NB4 (cell line): Measurements from ENCODE around the gene TRABD2B.

ENCODE experiments used
- MAX ChIP-seq: IDR thresholded peaks from 2 replicates; pipeline ENCODE4 v1.6.1; 2011; ENCODE audit warnings: low read depth, low read length
- MYC ChIP-seq: IDR thresholded peaks from 2 replicates; pipeline ENCODE4 v1.6.1; 2011; ENCODE audit warnings: low read depth, low read length
- POLR2A ChIP-seq: IDR thresholded peaks from 2 replicates; pipeline ENCODE4 v1.6.1; 2011; ENCODE audit warnings: mild to moderate bottlenecking; ENCODE audit not compliant: insufficient read length; ENCODE audit errors: extremely low read depth
- TF ChIP-seq, protein P1 (sequence below): IDR thresholded peaks from one replicate; pipeline ENCODE4 v1.5.1; 2012; ENCODE audit warnings: low read depth, low read length

- TF ChIP-seq POLR2A (no peak), MYC (no peak), MAX (no peak)
- TF ChIP-seq, protein P1, sequence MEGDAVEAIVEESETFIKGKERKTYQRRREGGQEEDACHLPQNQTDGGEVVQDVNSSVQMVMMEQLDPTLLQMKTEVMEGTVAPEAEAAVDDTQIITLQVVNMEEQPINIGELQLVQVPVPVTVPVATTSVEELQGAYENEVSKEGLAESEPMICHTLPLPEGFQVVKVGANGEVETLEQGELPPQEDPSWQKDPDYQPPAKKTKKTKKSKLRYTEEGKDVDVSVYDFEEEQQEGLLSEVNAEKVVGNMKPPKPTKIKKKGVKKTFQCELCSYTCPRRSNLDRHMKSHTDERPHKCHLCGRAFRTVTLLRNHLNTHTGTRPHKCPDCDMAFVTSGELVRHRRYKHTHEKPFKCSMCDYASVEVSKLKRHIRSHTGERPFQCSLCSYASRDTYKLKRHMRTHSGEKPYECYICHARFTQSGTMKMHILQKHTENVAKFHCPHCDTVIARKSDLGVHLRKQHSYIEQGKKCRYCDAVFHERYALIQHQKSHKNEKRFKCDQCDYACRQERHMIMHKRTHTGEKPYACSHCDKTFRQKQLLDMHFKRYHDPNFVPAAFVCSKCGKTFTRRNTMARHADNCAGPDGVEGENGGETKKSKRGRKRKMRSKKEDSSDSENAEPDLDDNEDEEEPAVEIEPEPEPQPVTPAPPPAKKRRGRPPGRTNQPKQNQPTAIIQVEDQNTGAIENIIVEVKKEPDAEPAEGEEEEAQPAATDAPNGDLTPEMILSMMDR = no peak
Measured at GRCh38 chr1:47852006-47852718, 145.0 kb downstream of the TRABD2B start.
